ENCODE data around the gene TBC1D3K.
"Not testable (repeated sequence)": the region's sequence is repeated elsewhere in the genome, so short reads cannot be mapped to it uniquely, and the experiment has no call there.

Gene TBC1D3K

DNA sequence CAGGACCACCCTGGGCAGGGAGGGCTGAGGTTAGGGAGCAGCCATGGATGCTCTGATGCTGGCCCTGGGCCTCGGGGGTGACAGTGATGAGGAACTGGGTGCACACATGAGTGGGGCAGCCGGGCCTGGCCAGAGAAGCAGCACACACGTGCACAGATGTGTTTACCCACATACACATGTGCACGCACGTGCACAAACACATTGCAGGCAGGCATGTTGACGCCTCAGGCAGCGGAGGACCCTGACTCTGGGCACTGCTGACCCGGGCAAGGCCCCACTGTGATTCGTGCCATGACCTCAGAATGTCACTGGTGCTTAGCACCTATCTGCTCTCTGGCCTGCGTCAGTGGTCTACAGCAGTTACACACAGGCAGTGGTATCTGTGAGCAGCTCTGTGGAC, at the start of gene TBC1D3K:
TBC1D3K (plus strand) TSS at position 301 of the 400 bp plus-strand sequence. CDS start 1,585 bp downstream, outside the sequence.
- not testable (repeated sequence) for DNase-seq

DNA sequence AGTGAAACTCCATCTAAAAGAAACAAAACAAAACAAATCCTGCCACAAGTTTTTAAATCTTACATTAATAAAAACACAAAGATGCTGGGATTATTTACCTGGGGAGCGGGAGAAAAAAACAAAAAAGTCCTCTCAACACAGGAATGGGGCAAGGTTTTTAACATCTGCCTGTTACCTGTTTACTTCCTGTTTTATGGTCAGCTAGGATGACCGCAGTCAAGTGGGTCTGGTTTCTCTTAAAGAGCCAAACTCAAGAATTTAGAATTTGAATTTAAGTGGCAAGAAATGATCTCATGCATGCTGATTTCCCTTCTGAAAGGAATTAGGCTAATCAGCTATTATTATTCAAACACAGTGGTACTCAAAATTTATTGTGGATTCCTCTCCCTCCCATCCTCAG, 39.7 kb upstream of the TBC1D3K start:
- DNase-seq: no peak

DNA sequence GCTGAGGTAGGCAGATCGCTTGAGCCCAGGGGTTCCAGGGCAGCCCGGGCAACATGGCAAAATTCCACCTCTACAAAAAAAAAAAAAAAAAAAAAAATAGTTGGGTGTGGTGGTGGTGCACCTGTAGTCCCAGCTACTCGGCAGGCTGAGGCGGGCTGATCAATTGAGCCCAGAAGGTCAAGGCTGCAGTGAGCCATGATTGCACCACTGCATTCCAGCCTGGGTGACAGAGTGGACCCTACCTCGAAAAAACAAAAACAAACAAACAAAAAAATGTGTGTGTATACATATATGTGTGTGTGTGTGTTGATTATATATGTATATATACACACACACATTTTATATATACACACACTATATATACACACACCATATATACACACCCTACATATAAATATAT, 39.1 kb upstream of the TBC1D3K start:
- no peak for DNase-seq

GRCh38 chr17:37888881-37889280, 35.3 kb upstream of the TBC1D3K start:
- no peak for DNase-seq

- DNase-seq: not testable (repeated sequence)
Measured at GRCh38 chr17:37896961-37897360, 27.3 kb upstream of the TBC1D3K start.
